GM12878 (cell line): ENCODE data around the gene RERE. TPM values are rescaled to one million over a fixed set of nuclear protein-coding genes. Genes with fewer than 3 reads are reported as not detected.

ENCODE experiments used
- BCLAF1 ChIP-seq: fragments of 450-650 bp; IDR thresholded peaks from 2 replicates; pipeline ENCODE4 v1.6.1; 2017; ENCODE audit warnings: antibody characterized with exemption, mild to moderate bottlenecking, moderate library complexity
- BMI1 ChIP-seq: fragments of 450-650 bp; IDR thresholded peaks from 2 replicates; pipeline ENCODE4 v1.6.1; 2016; ENCODE audit warnings: mild to moderate bottlenecking, moderate library complexity, borderline replicate concordance
- CBFB ChIP-seq: IDR thresholded peaks from 2 replicates; pipeline ENCODE4 v1.6.1; 2016; ENCODE audit warnings: antibody characterized with exemption, low read depth
- CHD4 ChIP-seq: fragments of 200-600 bp; sonication (generic); IDR thresholded peaks from 2 replicates; pipeline ENCODE4 v1.6.1; 2016; ENCODE audit warnings: mild to moderate bottlenecking
- EED ChIP-seq: sonication (generic); IDR thresholded peaks from 2 replicates; pipeline ENCODE4 v1.6.1; 2016; ENCODE audit warnings: antibody characterized with exemption, low read depth
- EP300 ChIP-seq, 2 experiments: fragments of 150-350 bp in 1 of 2; IDR thresholded peaks; 2 replicates each; pipeline ENCODE4 v1.6.1; 2011 to 2012; ENCODE audit warnings: low read depth in 2 of 2, low read length in 2 of 2, borderline replicate concordance in 1 of 2, improper control_type of control experiment in 1 of 2, inconsistent platforms in 1 of 2; ENCODE audit not compliant: control insufficient read depth in 1 of 2
- IRF4 ChIP-seq: IDR thresholded peaks from 2 replicates; pipeline ENCODE4 v1.6.1; 2011; ENCODE audit warnings: low read depth, low read length
- NFIC ChIP-seq: IDR thresholded peaks from 2 replicates; pipeline ENCODE4 v1.6.1; 2012; ENCODE audit warnings: low read depth, mild to moderate bottlenecking, inconsistent platforms, low read length, moderate library complexity
- POLR2AphosphoS5 ChIP-seq: IDR thresholded peaks from 2 replicates; pipeline ENCODE4 v1.6.1; 2011; ENCODE audit warnings: mild to moderate bottlenecking, low read length, inconsistent platforms
- RBBP5 ChIP-seq: fragments of 200-600 bp; sonication (generic); conservative IDR thresholded peaks from 2 replicates; pipeline ENCODE4 v1.6.1; 2016
- RFX5 ChIP-seq: IDR thresholded peaks from 2 replicates; pipeline ENCODE4 v1.6.1; 2011; ENCODE audit warnings: low read depth, low read length, improper control_type of control experiment
- RUNX3 ChIP-seq: IDR thresholded peaks from 2 replicates; pipeline ENCODE4 v1.6.1; 2012; ENCODE audit warnings: low read length, inconsistent platforms
- SMAD5 ChIP-seq: IDR thresholded peaks from 2 replicates; pipeline ENCODE4 v1.6.1; 2016; ENCODE audit warnings: antibody characterized with exemption, low read depth
- SUPT20H ChIP-seq: IDR thresholded peaks from 2 replicates; pipeline ENCODE4 v1.6.1; 2011; ENCODE audit warnings: low read depth, mild to moderate bottlenecking, low read length, moderate library complexity, borderline replicate concordance; ENCODE audit not compliant: control insufficient read depth
- USF1 ChIP-seq: IDR thresholded peaks from 2 replicates; pipeline ENCODE4 v1.6.1; 2011; ENCODE audit warnings: borderline replicate concordance, low read depth, mild to moderate bottlenecking, moderate library complexity, mixed read lengths, low read length; ENCODE audit not compliant: insufficient read depth; ENCODE audit errors: extremely low read length
- ZBTB4 ChIP-seq: fragments of 450-650 bp; formaldehyde crosslinking; IDR thresholded peaks from 2 replicates; pipeline ENCODE4 v1.4.0; 2022; ENCODE audit warnings: mild to moderate bottlenecking, moderate library complexity
- polyA plus RNA-seq, 11 experiments: library from polyadenylated mRNA; depleted of rRNA in 4 of 11; unstranded in 6 of 11; stranded (reverse) in 5 of 11; fragments of >200 nt; fragmentation: Nextera tagmentation in 4 of 11; fragmentation: Illumina TruSeq in 1 of 11; extraction: Ambion mirVana in 4 of 11; extraction: Trizol in 1 of 11; gene quantifications; 1 replicate in 1 of 11; 2 replicates in 10 of 11; pipeline versions ENCODE4 v1.2.1 to v1.2.3, GENCODE V29; 2011 to 2016; ENCODE audit warnings: inconsistent platforms in 2 of 11, missing spikeins in 2 of 11, low read depth in 1 of 11
- total RNA-seq, 4 experiments: library from RNA; depleted of rRNA in 3 of 4; stranded (reverse); fragments of >200 nt in 3 of 4; fragmentation: Illumina TruSeq in 1 of 4; extraction: Trizol in 1 of 4; gene quantifications; 2 replicates each; pipeline versions ENCODE4 v1.2.1 to v1.2.3, GENCODE V29; 2013 to 2021

Gene RERE
- total and polyA plus RNA-seq, 10 of the 15 experiments (the other 5 are each of a cell fraction or from before 2014, with no cell fraction given): 5.2 to 60.5 (median 20.2) TPM

GRCh38 chr1:8533124-8533523 is 284.3 kb downstream of the RERE start (continued):
- TF ChIP-seq BMI1 (no peak), POLR2AphosphoS5 (no peak), RBBP5 (no peak), CHD4 (no peak), SUPT20H (no peak), CBFB (peak; percentile 24; the same call in 1 of the 2 replicates), IRF4 (no peak), ZBTB4 (CRISPR knock-in tag) (no peak), RFX5 (no peak), BCLAF1 (no peak), EP300 (IDR thresholded peaks at IDR 0.05; ENCODE audit: borderline replicate concordance in 1 of 2, control insufficient read depth in 1 of 2, low read depth in 2 of 2, low read length in 2 of 2) (no peak), USF1 (no peak), EED (peak; percentile 16; the same call in 1 of the 2 replicates), SMAD5 (no peak), RUNX3 (peak; percentile 73), NFIC (0 out of 2 replicates have a peak, but pooled peaks have one; percentile 23)
